T-helper 1 cell (primary cell): Measurements from ENCODE around the gene PTPA.
"Not testable (repeated sequence)": the region's sequence is repeated elsewhere in the genome, so short reads cannot be mapped to it uniquely, and the experiment has no call there.

Experiments used
- DNase-seq, 5 donors: peaks; one replicate each; pipeline ENCODE4 v3.0.0-alpha.2; 2012 to 2020

Gene PTPA

GRCh38 chr9:129178568-129179382 is 67.6 kb downstream of the PTPA start:
- no peak for DNase-seq

- no peak for DNase-seq
Observed at GRCh38 chr9:129181246-129181645, 70.0 kb downstream of the PTPA start.

- DNase-seq, result no peak
Observed at GRCh38 chr9:129182122-129182521, 70.9 kb downstream of the PTPA start.

GRCh38 chr9:129182625-129183494 is 71.6 kb downstream of the PTPA start:
- no peak for DNase-seq

- no peak for DNase-seq
Observed at GRCh38 chr9:129183495-129184218, 72.4 kb downstream of the PTPA start.

DNA sequence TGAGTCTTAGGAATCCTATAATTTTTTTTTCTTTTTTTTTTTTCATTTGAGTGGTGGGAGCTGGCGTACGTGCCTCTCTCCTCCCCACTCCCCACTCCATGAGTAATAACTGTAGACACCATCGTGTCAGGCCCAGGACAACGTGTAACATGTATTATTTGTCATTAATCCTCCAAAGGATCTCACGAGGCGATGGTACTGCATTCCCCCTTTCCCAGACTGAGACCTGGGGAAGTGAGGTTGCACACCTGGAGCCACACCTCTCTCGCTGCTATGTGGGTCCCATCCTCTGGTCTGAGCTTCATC is 73.0 kb downstream of the PTPA start:
- DNase-seq, result no peak

DNA sequence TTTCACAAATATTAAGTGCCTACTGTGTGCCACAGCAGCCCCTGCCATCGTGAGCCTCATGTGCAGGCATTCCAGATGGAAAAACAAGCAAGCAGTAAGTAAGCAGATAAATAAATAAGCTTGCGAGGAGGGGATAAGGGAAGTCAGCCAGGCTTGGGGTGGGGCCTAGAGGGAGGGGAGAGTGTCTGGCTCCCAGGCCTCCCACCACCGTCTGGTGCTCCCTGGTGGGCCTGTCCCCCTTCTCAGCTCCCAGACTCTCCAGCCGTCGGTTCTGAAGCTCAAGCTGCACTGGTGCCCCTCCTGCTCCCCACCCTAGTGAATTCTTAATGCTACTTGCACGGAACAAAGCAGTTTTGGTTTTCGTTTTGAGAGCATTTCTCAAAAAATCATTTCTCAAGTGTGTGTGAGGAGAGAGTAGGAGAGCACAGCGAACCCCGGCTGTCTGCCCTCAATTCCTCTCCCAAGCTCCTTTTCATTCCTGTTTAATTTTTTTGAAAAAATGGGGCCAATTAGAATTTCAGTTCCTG is 73.4 kb downstream of the PTPA start:
- no peak for DNase-seq

DNA sequence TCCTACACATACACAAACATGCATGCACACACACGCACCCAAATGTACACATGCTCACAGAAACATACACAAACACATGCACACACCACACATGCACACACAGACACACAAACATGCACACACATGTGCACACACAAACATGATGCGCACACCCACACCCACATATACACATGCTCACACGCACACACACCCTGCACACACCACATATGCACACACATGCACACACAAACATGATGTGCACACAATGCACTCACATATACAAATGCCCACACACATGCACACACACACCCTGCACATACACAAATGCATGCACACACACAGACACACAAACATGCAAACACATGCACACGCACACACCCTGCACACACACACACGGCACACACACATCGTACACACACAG is 74.2 kb downstream of the PTPA start:
- DNase-seq, result no peak

- DNase-seq, result peak in 1 of 5 donors; percentile 56
Observed at GRCh38 chr9:129185991-129186390, 74.8 kb downstream of the PTPA start.

- DNase-seq, result no peak
Observed at GRCh38 chr9:129187042-129187441, 75.8 kb downstream of the PTPA start.

- DNase-seq, result not testable (repeated sequence)
Observed at GRCh38 chr9:129189971-129190370, 78.8 kb downstream of the PTPA start.

DNA sequence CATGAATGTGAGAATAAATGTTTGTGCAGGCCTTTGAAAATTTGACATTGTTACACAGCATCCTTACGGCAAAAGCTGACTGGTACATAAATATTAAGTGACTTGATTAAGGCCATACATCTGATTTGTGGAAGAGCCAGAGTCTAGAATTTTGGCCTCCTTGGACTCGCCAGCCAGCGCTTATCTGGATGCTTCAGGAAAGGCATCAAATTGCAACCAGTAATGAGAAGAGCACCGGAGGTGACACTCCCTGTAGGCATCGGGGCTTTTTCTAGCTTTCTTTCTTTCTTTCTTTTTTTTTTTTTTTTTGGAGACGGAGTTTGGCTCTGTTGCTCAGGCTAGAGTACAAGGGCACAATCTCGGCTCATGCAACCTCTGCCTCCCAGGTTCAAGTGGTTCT is 80.0 kb downstream of the PTPA start:
- DNase-seq, result no peak

DNA sequence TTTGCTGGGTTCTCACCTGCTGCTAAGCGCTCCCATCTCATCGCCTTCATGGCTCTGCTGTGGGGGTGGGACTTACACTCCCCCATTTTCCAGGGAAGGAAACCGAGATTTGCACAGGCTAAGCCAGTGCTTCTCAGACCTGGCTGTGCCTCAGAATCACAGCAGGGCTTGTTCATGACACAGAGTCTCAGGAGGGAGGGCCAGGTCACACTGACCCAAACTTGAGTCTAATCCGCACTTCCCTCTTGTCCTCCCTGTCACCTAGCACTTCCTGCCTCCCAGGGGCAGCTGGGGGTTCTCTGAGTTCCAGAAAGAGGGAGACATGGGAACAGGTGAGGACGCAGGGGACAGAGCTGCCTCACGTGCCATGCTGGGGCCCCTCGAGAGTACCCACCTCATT is 82.4 kb downstream of the PTPA start:
- DNase-seq, result no peak

GRCh38 chr9:129194221-129194620 is 83.0 kb downstream of the PTPA start:
- no peak for DNase-seq

DNA sequence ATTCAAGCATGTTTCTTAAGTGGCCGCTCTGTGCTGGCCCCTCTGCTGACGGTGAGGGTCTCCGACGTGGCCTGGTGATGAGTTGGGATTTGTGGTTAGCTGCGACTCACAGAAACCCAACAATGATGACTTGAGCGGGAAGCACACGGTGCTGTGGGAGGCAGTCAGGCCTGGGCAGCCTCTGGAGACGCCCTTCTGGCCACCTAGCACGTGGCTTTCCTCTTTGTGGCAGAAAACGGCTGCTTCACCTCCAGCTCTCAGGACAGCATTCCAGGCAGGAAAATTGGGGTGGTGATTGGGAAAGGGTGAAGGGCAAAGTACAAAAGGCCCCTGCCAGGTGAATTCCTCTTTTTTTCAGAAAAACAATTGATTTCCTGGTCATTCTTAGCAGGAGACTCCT is 84.4 kb downstream of the PTPA start:
- no peak for DNase-seq

DNA sequence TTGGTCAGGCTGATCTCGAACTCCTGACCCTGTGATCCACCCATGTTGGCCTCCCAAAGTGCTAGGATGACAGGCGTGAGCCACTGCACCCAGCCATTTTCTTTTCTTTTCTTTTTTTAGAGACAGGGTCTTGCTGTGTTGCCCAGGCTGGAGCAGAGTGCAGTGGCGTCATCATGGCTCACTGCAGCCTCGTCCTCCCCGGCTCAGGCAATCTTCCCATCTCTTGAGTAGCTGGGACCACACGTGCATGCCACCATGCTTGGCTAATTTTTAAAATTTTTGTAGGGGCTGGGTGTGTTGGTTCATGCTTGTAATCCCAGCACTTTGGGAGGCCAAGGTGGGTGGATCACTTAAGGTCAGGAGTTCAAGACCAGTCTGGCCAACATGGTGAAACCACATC is 85.8 kb downstream of the PTPA start:
- DNase-seq, result not testable (repeated sequence)

GRCh38 chr9:129197978-129198318 is 86.7 kb downstream of the PTPA start:
- DNase-seq, result no peak
